ENCODE results near the gene WNT11. TPM values are rescaled to one million over a fixed set of nuclear protein-coding genes. Genes with fewer than 3 reads are reported as not detected.

WNT11 gene
- total and polyA plus RNA-seq, 12 donors, result 3.8 to 88.2 (median 32.3) TPM

- Histone ChIP-seq H3K27me3 (no peaks in the 10 kb centered on the region), H3K4me1 (replicated peaks in 1 of 2) (peaks cover 15 to 17% of the 10 kb centered on the region in 2 donors), H3K27ac (no peak overlapping the region), H3K9me3 (replicated peaks in 1 of 3) (no peaks in the 10 kb centered on the region), H3K4me3 (no peak overlapping the region), H3K36me3 (replicated peaks in 1 of 2) (no peaks in the 10 kb centered on the region)
- intact Hi-C loops (cut with DNase I), result loop anchor here in 1 of 2 donors (10.0 kb wide), 1 partner anchor 432 kb away; no protein-coding TSS in a partner anchor
- DNase-seq, result no peak
- no peak for TF ChIP-seq POLR2A (IDR thresholded peaks at IDR 0.05)
- TF ChIP-seq, protein P1, sequence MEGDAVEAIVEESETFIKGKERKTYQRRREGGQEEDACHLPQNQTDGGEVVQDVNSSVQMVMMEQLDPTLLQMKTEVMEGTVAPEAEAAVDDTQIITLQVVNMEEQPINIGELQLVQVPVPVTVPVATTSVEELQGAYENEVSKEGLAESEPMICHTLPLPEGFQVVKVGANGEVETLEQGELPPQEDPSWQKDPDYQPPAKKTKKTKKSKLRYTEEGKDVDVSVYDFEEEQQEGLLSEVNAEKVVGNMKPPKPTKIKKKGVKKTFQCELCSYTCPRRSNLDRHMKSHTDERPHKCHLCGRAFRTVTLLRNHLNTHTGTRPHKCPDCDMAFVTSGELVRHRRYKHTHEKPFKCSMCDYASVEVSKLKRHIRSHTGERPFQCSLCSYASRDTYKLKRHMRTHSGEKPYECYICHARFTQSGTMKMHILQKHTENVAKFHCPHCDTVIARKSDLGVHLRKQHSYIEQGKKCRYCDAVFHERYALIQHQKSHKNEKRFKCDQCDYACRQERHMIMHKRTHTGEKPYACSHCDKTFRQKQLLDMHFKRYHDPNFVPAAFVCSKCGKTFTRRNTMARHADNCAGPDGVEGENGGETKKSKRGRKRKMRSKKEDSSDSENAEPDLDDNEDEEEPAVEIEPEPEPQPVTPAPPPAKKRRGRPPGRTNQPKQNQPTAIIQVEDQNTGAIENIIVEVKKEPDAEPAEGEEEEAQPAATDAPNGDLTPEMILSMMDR (IDR thresholded peaks at IDR 0.05), result no peak
- 75 to 98% (median 87%) methylated on average over 1 to 12 of the region's 12 CpGs for WGBS, 4 donors
Measured at GRCh38 chr11:76156971-76157427, 49.3 kb downstream of the WNT11 start.

DNA sequence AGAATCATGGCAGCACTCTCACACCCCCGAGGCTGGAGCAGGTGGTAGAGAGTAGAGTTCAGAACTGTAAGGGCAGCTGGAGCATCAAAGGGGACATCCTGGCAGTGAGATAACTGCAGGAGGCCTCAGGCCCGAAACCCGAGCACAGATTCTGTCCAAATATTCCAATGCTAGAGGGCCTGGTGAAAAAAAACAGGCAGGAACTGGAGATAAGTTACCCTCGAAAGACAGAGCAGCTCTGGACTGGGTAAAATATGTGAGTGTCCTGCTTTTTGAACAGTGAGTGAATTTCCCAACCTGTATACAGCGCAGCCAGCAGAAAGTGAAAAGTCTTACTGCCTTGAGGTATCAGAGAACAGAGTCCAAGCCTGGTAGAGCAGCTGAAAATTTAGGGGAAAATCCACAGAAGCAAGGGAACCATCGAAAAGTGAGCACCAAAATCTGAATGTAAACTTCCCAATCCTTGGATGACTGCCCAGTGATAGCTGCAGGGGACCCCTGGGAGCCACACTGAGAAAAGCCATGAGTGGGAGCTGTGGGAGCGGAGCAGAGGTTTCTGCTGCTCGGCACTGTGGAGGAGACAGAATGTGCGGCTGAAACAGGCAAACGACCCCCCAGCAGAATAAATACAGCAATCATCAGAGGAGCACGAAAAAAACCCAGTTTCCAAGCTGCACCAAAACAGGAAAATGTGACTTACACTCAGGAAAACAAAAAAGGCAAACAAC, 50.6 kb downstream of the WNT11 start:
- DNase-seq, result no peak
- intact Hi-C loops (cut with DNase I), result loop anchor here in 1 of 2 donors (10.0 kb wide), 1 partner anchor 431 kb away; no protein-coding TSS in a partner anchor
- no peak overlapping the region for H3K4me3 ChIP-seq
- no peak overlapping the region for H3K27ac ChIP-seq
- no peaks in the 10 kb centered on the region for H3K9me3 ChIP-seq (replicated peaks in 1 of 3)
- WGBS, 4 donors, result 82 to 86% (median 84%) methylated on average over 11 of the region's 11 CpGs
- H3K27me3 ChIP-seq, result no peaks in the 10 kb centered on the region
- TF ChIP-seq POLR2A (IDR thresholded peaks at IDR 0.05), result no peak
- TF ChIP-seq, protein P1 (IDR thresholded peaks at IDR 0.05), result no peak
- H3K4me1 ChIP-seq (replicated peaks in 1 of 2), result peaks cover 17% of the 10 kb centered on the region in 2 donors
- H3K36me3 ChIP-seq (replicated peaks in 1 of 2), result no peaks in the 10 kb centered on the region

DNA sequence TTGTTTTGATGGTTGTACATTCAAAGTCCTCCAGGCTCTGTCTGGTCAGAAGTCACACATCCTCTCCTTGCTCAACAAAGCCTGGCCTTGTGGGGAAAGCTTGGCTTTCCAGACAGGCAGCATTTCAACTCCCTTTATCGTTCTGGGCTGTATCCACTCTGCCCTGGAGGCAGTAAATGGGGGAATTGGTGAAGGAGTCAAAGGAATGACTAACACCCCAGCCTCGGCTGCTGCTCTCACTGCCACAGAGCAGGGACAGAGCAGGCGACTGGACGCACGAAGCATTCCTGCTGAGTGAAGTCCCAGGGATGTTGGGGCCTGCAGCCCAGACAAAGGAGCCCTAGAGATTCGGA, 52.8 kb downstream of the WNT11 start:
- Histone ChIP-seq H3K9me3 (replicated peaks in 1 of 3) (no peaks in the 10 kb centered on the region), H3K36me3 (replicated peaks in 1 of 2) (no peaks in the 10 kb centered on the region), H3K27ac (peak overlapping the region in 2 of 5 donors; percentile 56 to 72), H3K4me3 (no peak overlapping the region), H3K27me3 (no peaks in the 10 kb centered on the region), H3K4me1 (replicated peaks in 1 of 2) (peaks cover 17% of the 10 kb centered on the region in 2 donors)
- intact Hi-C loops (cut with DNase I), result loop anchor here (5.0 to 10.0 kb wide), 3 partner anchors 256 to 429 kb away; no protein-coding TSS in a partner anchor
- WGBS, 4 donors, result 38 to 60% (median 49%) methylated on average over 6 of the region's 6 CpGs
- DNase-seq, result peak; percentile 33 to 62 (median 59)
- TF ChIP-seq, protein P1 (IDR thresholded peaks at IDR 0.05), result no peak
- no peak for TF ChIP-seq POLR2A (IDR thresholded peaks at IDR 0.05)

DNA sequence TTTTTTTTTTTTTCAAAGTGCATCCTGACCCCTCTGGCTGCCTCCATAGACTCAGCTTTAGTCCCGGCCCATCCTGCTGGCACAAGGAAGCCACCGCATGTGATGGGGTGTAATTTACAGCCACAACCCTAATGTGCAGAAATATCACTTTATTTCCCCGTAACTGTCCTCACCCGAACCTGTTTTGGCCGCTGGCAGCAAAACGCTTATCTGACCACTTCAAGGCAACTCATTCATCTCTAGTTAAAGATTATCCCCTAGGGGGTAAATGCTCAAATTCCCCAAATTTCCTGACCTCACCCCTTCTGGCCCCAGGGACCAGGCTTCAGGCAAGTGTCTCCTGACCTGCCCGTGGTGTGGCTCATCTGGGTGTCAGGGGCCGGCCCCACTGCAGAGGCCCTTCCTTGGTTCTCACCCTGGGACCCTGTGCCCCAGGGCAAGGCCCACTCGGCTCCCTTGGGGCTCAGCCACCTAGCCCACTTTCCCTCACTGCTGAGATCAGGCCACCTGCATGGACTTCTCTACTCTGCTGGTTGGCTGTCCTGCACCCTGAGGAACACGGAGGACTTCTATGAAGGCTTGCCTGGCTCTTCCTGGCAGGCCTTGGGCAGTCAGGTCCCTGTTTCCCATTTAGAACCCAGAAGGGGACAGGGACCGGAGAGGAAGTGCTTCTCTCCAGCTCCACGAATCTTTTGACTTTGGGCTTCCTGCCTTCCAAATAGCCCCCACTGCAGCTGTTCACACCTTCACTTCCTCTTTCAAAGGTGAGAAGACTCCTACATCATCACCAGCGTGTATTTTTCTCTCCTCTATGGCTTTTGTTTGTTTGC, 53.3 kb downstream of the WNT11 start:
- DNase-seq, result peak in 1 of 7 donors; percentile 17
- intact Hi-C loops (cut with DNase I), result loop anchor here (5.0 to 10.0 kb wide), 3 partner anchors 256 to 428 kb away; no protein-coding TSS in a partner anchor
- H3K27ac ChIP-seq, result peak overlapping the region in 2 of 5 donors; percentile 56 to 72
- 51 to 61% (median 60%) methylated on average over 12 to 13 of the region's 13 CpGs for WGBS, 4 donors
- no peaks in the 10 kb centered on the region for H3K36me3 ChIP-seq (replicated peaks in 1 of 2)
- no peaks in the 10 kb centered on the region for H3K9me3 ChIP-seq (replicated peaks in 1 of 3)
- TF ChIP-seq, protein P1 (IDR thresholded peaks at IDR 0.05), result no peak
- no peak for TF ChIP-seq POLR2A (IDR thresholded peaks at IDR 0.05)
- peaks cover 17% of the 10 kb centered on the region in 2 donors for H3K4me1 ChIP-seq (replicated peaks in 1 of 2)
- H3K27me3 ChIP-seq, result no peaks in the 10 kb centered on the region
- H3K4me3 ChIP-seq, result peak overlapping the region in 1 of 4 donors; percentile 54

Measured in adrenal gland (tissue), 12 donors.